ENCODE results near the gene KIRREL3.

The KIRREL3 gene

GRCh38 chr11:126630488-126630887, 370.1 kb downstream of the KIRREL3 start:
- H3K4me3 ChIP-seq (ENCODE audit: low read length), result no peak overlapping the region
- DNase-seq (ENCODE audit: low read depth), result no peak
- TF ChIP-seq, protein P1, sequence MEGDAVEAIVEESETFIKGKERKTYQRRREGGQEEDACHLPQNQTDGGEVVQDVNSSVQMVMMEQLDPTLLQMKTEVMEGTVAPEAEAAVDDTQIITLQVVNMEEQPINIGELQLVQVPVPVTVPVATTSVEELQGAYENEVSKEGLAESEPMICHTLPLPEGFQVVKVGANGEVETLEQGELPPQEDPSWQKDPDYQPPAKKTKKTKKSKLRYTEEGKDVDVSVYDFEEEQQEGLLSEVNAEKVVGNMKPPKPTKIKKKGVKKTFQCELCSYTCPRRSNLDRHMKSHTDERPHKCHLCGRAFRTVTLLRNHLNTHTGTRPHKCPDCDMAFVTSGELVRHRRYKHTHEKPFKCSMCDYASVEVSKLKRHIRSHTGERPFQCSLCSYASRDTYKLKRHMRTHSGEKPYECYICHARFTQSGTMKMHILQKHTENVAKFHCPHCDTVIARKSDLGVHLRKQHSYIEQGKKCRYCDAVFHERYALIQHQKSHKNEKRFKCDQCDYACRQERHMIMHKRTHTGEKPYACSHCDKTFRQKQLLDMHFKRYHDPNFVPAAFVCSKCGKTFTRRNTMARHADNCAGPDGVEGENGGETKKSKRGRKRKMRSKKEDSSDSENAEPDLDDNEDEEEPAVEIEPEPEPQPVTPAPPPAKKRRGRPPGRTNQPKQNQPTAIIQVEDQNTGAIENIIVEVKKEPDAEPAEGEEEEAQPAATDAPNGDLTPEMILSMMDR (conservative IDR thresholded peaks at IDR 0.05; ENCODE audit: low read length), result no peak

- TF ChIP-seq, protein P1 (conservative IDR thresholded peaks at IDR 0.05; ENCODE audit: low read length), result peak; percentile 75
- DNase-seq (ENCODE audit: low read depth), result peak; percentile 99
- peak overlapping the region; percentile 7; the same call in 1 of the 2 replicates for H3K4me3 ChIP-seq (ENCODE audit: low read length)
These were observed 371.6 kb downstream of the KIRREL3 start for GRCh38 chr11:126628790-126629621.

DNA sequence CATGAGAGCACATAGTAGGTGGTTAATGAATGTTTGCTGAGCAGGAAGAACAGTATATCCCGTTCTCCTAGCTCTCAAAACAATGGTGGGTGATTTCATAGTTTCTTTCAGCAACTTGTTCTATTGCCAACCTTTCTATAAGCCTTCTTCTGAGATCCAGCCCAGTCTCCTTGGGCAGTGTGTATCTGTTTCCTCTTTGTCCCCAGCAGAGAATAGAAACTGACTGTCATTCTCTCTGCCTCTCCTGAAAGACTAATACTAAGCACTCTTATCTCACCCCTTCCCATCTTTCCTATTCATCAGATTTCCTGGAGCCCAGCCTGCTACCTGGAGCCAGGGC, 372.1 kb downstream of the KIRREL3 start:
- no peak for DNase-seq (ENCODE audit: low read depth)
- H3K4me3 ChIP-seq (ENCODE audit: low read length), result no peak overlapping the region
- TF ChIP-seq, protein P1 (conservative IDR thresholded peaks at IDR 0.05; ENCODE audit: low read length), result no peak

DNA sequence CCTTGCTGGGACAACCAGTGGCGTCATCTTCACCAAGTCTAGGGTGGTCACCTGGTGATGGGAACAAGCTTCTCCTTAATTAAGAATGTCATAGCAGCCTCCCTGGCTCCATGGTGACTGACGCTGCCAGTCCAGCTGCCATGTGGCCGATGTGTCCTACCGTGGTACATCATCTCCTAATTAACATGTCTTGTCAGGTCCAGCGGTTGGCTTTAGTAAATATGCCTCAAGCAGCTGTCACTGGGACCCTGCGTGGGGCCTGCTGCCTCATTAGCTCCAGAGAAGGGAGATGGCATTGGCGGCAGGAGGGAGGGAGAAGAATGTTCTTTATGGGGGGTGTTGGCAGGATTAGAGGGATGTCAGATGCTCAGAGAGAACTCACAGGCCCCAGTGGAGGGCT, 373.1 kb downstream of the KIRREL3 start:
- no peak for DNase-seq (ENCODE audit: low read depth)
- no peak overlapping the region for H3K4me3 ChIP-seq (ENCODE audit: low read length)
- TF ChIP-seq, protein P1 (conservative IDR thresholded peaks at IDR 0.05; ENCODE audit: low read length), result no peak

- peak; percentile 57 for DNase-seq (ENCODE audit: low read depth)
- TF ChIP-seq, protein P1 (conservative IDR thresholded peaks at IDR 0.05; ENCODE audit: low read length), result no peak
These were observed 376.1 kb downstream of the KIRREL3 start for GRCh38 chr11:126624506-126624905.

GRCh38 chr11:126619516-126619915, 381.1 kb downstream of the KIRREL3 start:
- H3K4me3 ChIP-seq (ENCODE audit: low read length), result no peak overlapping the region
- TF ChIP-seq, protein P1 (conservative IDR thresholded peaks at IDR 0.05; ENCODE audit: low read length), result no peak
- DNase-seq (ENCODE audit: low read depth), result no peak

More at GRCh38 chr11:126624506-126624905, 376.1 kb downstream of the KIRREL3 start:
- no peak overlapping the region for H3K4me3 ChIP-seq (ENCODE audit: low read length)

- no peak for DNase-seq (ENCODE audit: low read depth)
- TF ChIP-seq, protein P1 (conservative IDR thresholded peaks at IDR 0.05; ENCODE audit: low read length), result no peak
- H3K4me3 ChIP-seq (ENCODE audit: low read length), result no peak overlapping the region
These were observed 384.7 kb downstream of the KIRREL3 start for GRCh38 chr11:126615845-126616244.

Data from AG10803 (cell line).